Kidney epithelial cell (primary cell): ENCODE measurements around the gene FBLN1. TPM values are rescaled to one million over a fixed set of nuclear protein-coding genes. Genes with fewer than 3 reads are reported as not detected.
"Not testable (repeated sequence)": the region's sequence is repeated elsewhere in the genome, so short reads cannot be mapped to it uniquely, and the experiment has no call there.

Experiments
- DNase-seq: peaks from one replicate; pipeline ENCODE4 v3.0.0-alpha.2; 2010; ENCODE audit warnings: low read depth
- H3K27me3 ChIP-seq: 2 replicates; pipeline ENCODE4 v1.6.0; 2011; ENCODE audit warnings: low read length; ENCODE audit not compliant: control insufficient read depth, insufficient read depth
- H3K36me3 ChIP-seq: 2 replicates; pipeline ENCODE4 v1.5.1; 2011; ENCODE audit warnings: low read length; ENCODE audit not compliant: control insufficient read depth, insufficient read depth
- H3K4me3 ChIP-seq: 2 replicates; pipeline ENCODE4 v1.5.1; 2011; ENCODE audit warnings: low read depth, mild to moderate bottlenecking, control low read depth, low read length
- total RNA-seq: library from RNA; depleted of rRNA; stranded (reverse); fragments of >200 nt; gene quantifications from 2 replicates; pipeline ENCODE4 v1.2.3, GENCODE V29; 2015
- TF ChIP-seq, protein P1 (sequence below): IDR thresholded peaks from 2 replicates; pipeline ENCODE4 v1.5.1; 2011; ENCODE audit warnings: mild to moderate bottlenecking, moderate library complexity, low read length, control low read depth, inconsistent platforms; ENCODE audit not compliant: insufficient read depth, poor library complexity, severe bottlenecking

The FBLN1 gene
- total RNA-seq, 1 donor from 2014 or later, result 32.8 TPM

DNA sequence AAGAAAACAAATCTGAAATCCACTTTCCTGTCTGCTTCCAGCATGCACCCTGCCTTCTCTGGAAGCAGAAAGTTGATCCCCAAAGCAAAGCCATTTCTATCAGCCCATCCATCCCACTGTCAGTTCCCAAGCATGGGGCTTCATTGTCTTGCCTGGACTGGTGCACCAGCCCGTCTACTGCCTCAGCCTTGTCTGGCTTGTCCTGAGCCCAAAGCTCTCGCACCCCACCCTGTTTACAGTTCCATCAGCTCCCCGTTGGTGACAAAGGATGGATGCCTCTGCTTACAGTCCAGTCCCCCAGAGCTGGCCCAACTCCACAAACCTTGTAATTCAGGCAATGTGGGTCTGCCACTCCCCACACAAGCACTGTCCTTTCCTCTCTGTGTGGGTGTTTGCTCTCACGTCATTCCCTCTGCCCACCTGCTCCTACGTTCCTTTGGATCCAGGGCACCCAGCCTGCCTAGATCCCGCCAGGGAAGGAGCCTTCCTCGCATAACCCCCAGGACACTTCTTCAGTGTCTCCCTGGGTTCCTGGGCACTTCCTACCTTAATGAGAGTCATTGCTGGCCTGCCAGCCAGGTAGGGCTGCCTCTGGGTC is 38.8 kb downstream of the FBLN1 start:
- Histone ChIP-seq H3K36me3 (no peaks in the 10 kb centered on the region), H3K4me3 (no peak overlapping the region), H3K27me3 (peaks cover 10% of the 10 kb centered on the region)
- no peak for DNase-seq
- TF ChIP-seq, protein P1, sequence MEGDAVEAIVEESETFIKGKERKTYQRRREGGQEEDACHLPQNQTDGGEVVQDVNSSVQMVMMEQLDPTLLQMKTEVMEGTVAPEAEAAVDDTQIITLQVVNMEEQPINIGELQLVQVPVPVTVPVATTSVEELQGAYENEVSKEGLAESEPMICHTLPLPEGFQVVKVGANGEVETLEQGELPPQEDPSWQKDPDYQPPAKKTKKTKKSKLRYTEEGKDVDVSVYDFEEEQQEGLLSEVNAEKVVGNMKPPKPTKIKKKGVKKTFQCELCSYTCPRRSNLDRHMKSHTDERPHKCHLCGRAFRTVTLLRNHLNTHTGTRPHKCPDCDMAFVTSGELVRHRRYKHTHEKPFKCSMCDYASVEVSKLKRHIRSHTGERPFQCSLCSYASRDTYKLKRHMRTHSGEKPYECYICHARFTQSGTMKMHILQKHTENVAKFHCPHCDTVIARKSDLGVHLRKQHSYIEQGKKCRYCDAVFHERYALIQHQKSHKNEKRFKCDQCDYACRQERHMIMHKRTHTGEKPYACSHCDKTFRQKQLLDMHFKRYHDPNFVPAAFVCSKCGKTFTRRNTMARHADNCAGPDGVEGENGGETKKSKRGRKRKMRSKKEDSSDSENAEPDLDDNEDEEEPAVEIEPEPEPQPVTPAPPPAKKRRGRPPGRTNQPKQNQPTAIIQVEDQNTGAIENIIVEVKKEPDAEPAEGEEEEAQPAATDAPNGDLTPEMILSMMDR, result no peak

DNA sequence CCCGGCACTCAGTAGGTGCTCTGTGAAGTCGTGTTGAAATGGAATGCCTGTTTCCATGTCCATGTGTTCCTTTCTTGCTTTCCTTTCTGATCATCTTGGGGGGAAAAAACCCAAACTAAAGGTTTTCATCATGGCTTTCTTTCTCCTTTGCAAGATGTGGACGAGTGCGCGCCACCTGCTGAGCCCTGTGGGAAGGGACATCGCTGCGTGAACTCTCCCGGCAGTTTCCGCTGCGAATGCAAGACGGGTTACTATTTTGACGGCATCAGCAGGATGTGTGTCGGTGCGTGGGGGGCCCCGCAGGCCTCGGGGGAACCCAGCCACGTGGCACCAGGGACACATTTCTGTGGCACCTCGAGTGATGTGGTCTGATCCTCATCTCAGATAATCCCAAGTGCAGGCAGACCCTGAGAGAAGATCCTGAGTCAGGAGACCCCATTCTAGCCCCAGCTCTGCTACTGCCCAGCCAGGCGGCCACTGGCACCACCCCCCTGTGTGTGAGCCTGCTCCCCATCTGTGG is 39.4 kb downstream of the FBLN1 start:
- H3K36me3 ChIP-seq, result no peaks in the 10 kb centered on the region
- TF ChIP-seq, protein P1, result no peak

DNA sequence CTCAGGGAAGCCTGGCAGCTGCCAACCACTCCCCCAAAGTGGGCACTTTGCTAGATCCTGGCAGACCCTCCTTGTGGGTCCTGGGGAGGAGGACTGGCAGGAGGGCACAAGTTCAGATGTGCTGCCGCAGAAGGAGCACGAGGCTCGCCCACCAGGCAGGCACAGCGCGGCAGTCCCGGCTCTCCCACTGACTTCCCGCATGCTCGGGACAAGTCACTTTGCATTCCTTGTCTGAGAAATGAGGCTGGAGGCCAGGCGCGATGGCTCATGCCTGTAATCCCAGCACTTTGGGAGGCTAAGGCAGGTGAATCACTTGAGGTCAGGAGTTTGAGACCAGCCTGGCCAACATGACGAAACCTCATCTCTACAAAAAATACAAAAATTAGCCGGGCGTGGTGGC is 40.1 kb downstream of the FBLN1 start:
- DNase-seq, H3K4me3 ChIP-seq, H3K36me3 ChIP-seq: not testable (repeated sequence)
- peaks cover 10% of the 10 kb centered on the region for H3K27me3 ChIP-seq

More for the DNA sequence above, 39.4 kb downstream of the FBLN1 start:
- DNase-seq, result no peak
- Histone ChIP-seq H3K4me3 (no peak overlapping the region), H3K27me3 (peaks cover 10% of the 10 kb centered on the region)

DNA sequence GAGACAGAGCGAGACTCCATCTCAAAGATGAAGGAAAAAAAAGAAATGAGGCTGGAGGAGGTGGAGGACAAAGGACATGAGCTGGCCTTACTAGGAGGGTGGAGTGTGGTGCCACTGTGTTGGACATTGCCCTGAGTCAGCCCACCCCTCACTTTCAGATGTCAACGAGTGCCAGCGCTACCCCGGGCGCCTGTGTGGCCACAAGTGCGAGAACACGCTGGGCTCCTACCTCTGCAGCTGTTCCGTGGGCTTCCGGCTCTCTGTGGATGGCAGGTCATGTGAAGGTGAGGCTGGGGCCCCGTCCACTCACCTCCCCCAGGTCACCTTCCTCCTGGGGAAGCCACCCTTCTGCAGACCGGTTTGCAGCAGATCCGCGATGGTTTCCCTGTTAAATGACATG is 40.6 kb downstream of the FBLN1 start:
- Histone ChIP-seq H3K27me3 (peaks cover 6% of the 10 kb centered on the region), H3K36me3 (no peaks in the 10 kb centered on the region)

DNA sequence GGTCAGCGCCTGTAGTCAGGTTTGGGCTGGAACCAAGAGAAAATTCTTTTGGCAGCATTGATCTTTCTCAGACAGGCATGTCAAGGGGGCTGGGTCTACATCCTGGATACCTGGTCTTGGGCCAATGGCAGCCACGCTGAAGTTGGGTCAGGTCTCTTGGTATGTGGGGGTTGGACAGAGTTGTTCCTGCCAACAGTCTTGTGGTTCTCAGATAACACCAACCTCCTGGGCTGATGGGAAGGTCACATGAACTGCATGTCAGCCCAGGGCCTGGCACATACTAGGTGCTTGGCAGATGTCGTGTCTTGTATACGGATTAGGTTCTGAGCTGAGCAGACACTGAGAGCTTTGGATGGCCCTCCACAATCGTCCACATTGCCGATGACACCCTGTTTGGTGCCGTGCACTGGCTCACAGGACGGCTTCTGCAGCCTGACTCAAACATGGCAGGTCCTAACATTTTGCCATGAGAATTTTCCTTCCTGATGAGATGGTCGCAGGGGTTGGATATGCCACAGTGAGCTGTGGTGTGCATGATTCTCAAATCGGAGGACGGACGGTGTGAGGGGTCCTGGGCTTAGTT is 42.0 kb downstream of the FBLN1 start:
- TF ChIP-seq, protein P1, result no peak
- Histone ChIP-seq H3K36me3 (no peaks in the 10 kb centered on the region), H3K4me3 (no peak overlapping the region), H3K27me3 (peaks cover 2% of the 10 kb centered on the region)
- DNase-seq, result no peak

More for the DNA sequence above, 40.6 kb downstream of the FBLN1 start:
- DNase-seq, result no peak
- H3K4me3 ChIP-seq, result no peak overlapping the region
- TF ChIP-seq, protein P1, result no peak

DNA sequence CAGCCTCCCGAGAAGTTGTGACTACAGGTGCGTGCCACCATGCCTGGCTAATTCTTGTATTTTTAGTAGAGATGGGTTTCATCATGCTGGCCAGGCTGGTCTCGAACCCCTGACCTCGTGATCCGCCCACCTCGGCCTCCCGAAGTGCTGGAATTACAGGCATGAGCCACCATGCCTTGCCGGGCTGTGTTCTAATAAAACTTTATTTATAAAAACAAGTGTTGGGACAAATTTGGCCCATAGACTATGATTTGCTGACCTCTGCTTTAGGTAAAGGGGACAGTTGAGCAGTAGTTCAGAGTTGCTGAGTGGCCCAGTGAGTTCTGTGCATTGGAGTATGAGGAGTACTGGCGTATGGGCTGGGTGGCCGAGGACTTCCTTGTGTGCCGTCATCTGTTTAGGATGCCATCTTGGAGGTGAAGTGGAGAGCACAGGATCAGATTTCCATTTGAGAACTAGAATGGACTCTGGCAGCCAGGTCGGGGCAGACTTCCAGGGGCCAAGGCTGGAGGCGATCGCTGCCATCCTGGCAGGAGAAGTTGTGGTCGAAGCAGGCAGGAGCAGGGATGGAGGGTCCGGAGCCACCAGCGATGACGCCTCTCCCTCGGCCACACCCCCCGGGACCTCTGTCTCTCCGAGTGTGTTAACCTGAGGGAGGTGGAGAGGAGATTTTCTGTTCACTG is 43.8 kb downstream of the FBLN1 start:
- no peak overlapping the region for H3K4me3 ChIP-seq
- DNase-seq, result no peak
- H3K36me3 ChIP-seq, result no peaks in the 10 kb centered on the region
- no peaks in the 10 kb centered on the region for H3K27me3 ChIP-seq
- TF ChIP-seq, protein P1, result no peak
